ENCODE results near the gene AK1. TPM values are rescaled to one million over a fixed set of nuclear protein-coding genes. Genes with fewer than 3 reads are reported as not detected.
A peak's percentile ranks its signal among the peaks of the same experiment; 100 is the strongest.

Gene AK1
- total and polyA plus RNA-seq, 2 of the 8 experiments (the other 6 are each of a cell fraction or from before 2014, with no cell fraction given), result 37.9 to 39.2 TPM

GRCh38 chr9:127838375-127839078 lies 38.9 kb downstream of the AK1 start:
- Histone ChIP-seq H3K27ac (ENCODE audit: low read depth, low read length) (no peak overlapping the region), H3K23ac (ENCODE audit: insufficient read length) (no peak overlapping the region), H3K4me1 (replicated peaks in 1 of 4; ENCODE audit: control insufficient read depth in 3 of 4, insufficient read depth in 4 of 4, low read length in 3 of 4) (peaks cover 0 to 4% (median 0%) of the 10 kb centered on the region in 4 experiments; a peak in 2 of 7 replicates), H4K91ac (replicated peaks; ENCODE audit: insufficient read length, low read length) (peak overlapping the region; percentile 9), H2BK5ac (ENCODE audit: low read depth, low read length) (no peak overlapping the region), H2BK12ac (ENCODE audit: low read depth, low read length) (no peak overlapping the region), H3K79me2 (ENCODE audit: control insufficient read depth in 1 of 2, insufficient read depth in 2 of 2, low read length in 2 of 2) (no peaks in the 10 kb centered on the region), H4K20me1 (replicated peaks in 1 of 2; ENCODE audit: control insufficient read depth in 1 of 2, insufficient read depth in 2 of 2, low read length in 2 of 2) (no peaks in the 10 kb centered on the region), H3K9ac (replicated peaks in 1 of 4; ENCODE audit: extremely low read depth in 1 of 4, low read depth in 3 of 4, low read length in 3 of 4) (no peak overlapping the region), H2AFZ (ENCODE audit: low read length) (no peak overlapping the region), H3K18ac (ENCODE audit: extremely low read depth, low read length) (no peak overlapping the region; the same call in 1 of the 2 replicates), H4K8ac (ENCODE audit: extremely low read depth, insufficient read depth, low read length) (peak overlapping the region; percentile 88), H2BK120ac (replicated peaks; ENCODE audit: low read depth, low read length) (no peak overlapping the region), H3K79me1 (ENCODE audit: low read depth, low read length) (no peaks in the 10 kb centered on the region), H3K4ac (replicated peaks; ENCODE audit: insufficient read length, low read depth, low read length) (no peak overlapping the region), H2BK20ac (ENCODE audit: low read length) (no peak overlapping the region), H3K9me3 (ENCODE audit: insufficient read depth in 2 of 2, low read depth in 1 of 2, low read length in 1 of 2) (no peaks in the 10 kb centered on the region), H3K4me3 (ENCODE audit: extremely low read depth in 1 of 4, insufficient read depth in 2 of 4, low read depth in 3 of 4, low read length in 4 of 4) (no peak overlapping the region), H3K23me2 (ENCODE audit: low read depth, low read length) (no peaks in the 10 kb centered on the region), H3K56ac (replicated peaks; ENCODE audit: insufficient read length, low read depth, low read length) (no peak overlapping the region), H4K5ac (ENCODE audit: insufficient read length, low read depth, low read length) (no peak overlapping the region), H3K4me2 (ENCODE audit: insufficient read depth in 1 of 2, low read depth in 2 of 2, low read length in 2 of 2) (no peak overlapping the region), H3K36me3 (ENCODE audit: control insufficient read depth in 2 of 4, insufficient read depth in 4 of 4, low read length in 3 of 4) (no peaks in the 10 kb centered on the region), H2AK5ac (ENCODE audit: low read depth, low read length) (no peak overlapping the region), H2BK15ac (ENCODE audit: low read length) (0 out of 2 replicates have a peak overlapping the region, but pooled peaks have one; percentile 61), H3K14ac (ENCODE audit: insufficient read length) (no peak overlapping the region), H3K27me3 (replicated peaks in 1 of 4; ENCODE audit: control insufficient read depth in 3 of 4, extremely low read depth in 1 of 4, insufficient read depth in 3 of 4, low read length in 3 of 4) (no peaks in the 10 kb centered on the region; a peak in 1 of 7 replicates)
- FAIRE-seq (no peak), DNase-seq (ENCODE audit: low read depth in 1 of 2, low spot score in 2 of 2) (no peak)
- POLR2A ChIA-PET (ENCODE audit: partially characterized antibody), result interaction anchor here (0.6 to 1.2 kb wide), 3 partner anchors 12 to 136 kb away, joined by 3 to 4 read pairs (median 3); no protein-coding TSS in a partner anchor
- 83% methylated on average over 14 of the region's 18 CpGs; no CpG with 5 or more reads in 1 of the 2 experiments for WGBS, 2 experiments (ENCODE audit: extremely low coverage in 1 of 2, insufficient coverage in 1 of 2, insufficient read length in 1 of 2, insufficient replicate concordance in 2 of 2, low coverage in 1 of 2, low lambda C conversion rate in 2 of 2, missing lambda C conversion rate in 1 of 2)
- CTCF ChIA-PET (ENCODE audit: partially characterized antibody), result interaction anchor here (0.7 to 7.9 kb wide), 10 partner anchors 14 to 83 kb away, joined by 3 to 51 read pairs (median 6); partner anchors contain the start of gene ENG
- no peak for TF ChIP-seq MAX (IDR thresholded peaks at IDR 0.05)
- no peak for TF ChIP-seq ZNF274 (IDR thresholded peaks at IDR 0.05; ENCODE audit: borderline replicate concordance, extremely low read depth, low read length)
- TF ChIP-seq TCF12 (IDR thresholded peaks at IDR 0.05; ENCODE audit: low read depth, low read length), result no peak
- no peak for TF ChIP-seq ASH2L (IDR thresholded peaks at IDR 0.05; ENCODE audit: low read length)
- TF ChIP-seq TBP (IDR thresholded peaks at IDR 0.05; ENCODE audit: low read depth, low read length), result no peak
- no peak for TF ChIP-seq RNF2 (IDR thresholded peaks at IDR 0.05; ENCODE audit: borderline replicate concordance, low read depth, low read length, missing control alignments, poor library complexity, severe bottlenecking)
- TF ChIP-seq HDAC2 (IDR thresholded peaks at IDR 0.05; ENCODE audit: borderline replicate concordance in 1 of 2, low read depth in 2 of 2, low read length in 2 of 2), result no peak
- TF ChIP-seq RAD21 (IDR thresholded peaks at IDR 0.05 in 1 of 2, conservative IDR thresholded peaks at IDR 0.05 in 1 of 2; ENCODE audit: low read depth in 2 of 2, low read length in 2 of 2), result no peak
- TF ChIP-seq EP300 (IDR thresholded peaks at IDR 0.05; ENCODE audit: borderline replicate concordance in 1 of 2, low read depth in 2 of 2, low read length in 2 of 2), result no peak
- no peak for TF ChIP-seq EZH2 (IDR thresholded peaks at IDR 0.05; ENCODE audit: low read depth, low read length, severe bottlenecking)

Data from H1 (cell line).